CD4-positive, alpha-beta T cell (primary cell): ENCODE measurements around the gene ZNF79. TPM values are rescaled to one million over a fixed set of nuclear protein-coding genes. Genes with fewer than 3 reads are reported as not detected.

Experiments
- ATAC-seq: fragments of 200-7000 bp; cut with Tn5 transposase; one replicate; pipeline ENCODE4 v1.10.0; 2022; ENCODE audit warnings: mild to moderate bottlenecking; ENCODE audit not compliant: poor library complexity
- CTCF ChIA-PET: fragments of 350-600 bp; sonication (Branson Sonifier 250); formaldehyde crosslinking; loops from one replicate; lab custom pipeline; 2021; ENCODE audit warnings: antibody characterized with exemption, inconsistent platforms; lab: Charles Lee
- POLR2A ChIA-PET: fragments of 350-600 bp; sonication (Branson Sonifier 250); formaldehyde crosslinking; loops from one replicate; lab custom pipeline; 2021; ENCODE audit warnings: antibody characterized with exemption, inconsistent platforms; lab: Charles Lee
- DNase-seq, 14 experiments: peaks; one replicate each; pipeline ENCODE4 v3.0.0-alpha.2; 2013 to 2020; ENCODE audit warnings: mixed read lengths in 2 of 14
- H3K27ac ChIP-seq, 2 donors: one replicate each; pipeline versions ENCODE4 v1.5.1 to v1.7.0; 2013; ENCODE audit warnings: low read length in 2 of 2, low read depth in 1 of 2, mild to moderate bottlenecking in 1 of 2
- H3K27me3 ChIP-seq, 2 experiments: 1 replicate in 1 of 2; 2 replicates in 1 of 2; pipeline versions ENCODE4 v1.6.1 to v1.7.0; 2013; ENCODE audit warnings: low read length in 2 of 2, control low read depth in 1 of 2, mild to moderate bottlenecking in 1 of 2, moderate library complexity in 1 of 2; ENCODE audit not compliant: insufficient read depth in 2 of 2, control insufficient read depth in 1 of 2
- H3K36me3 ChIP-seq: one replicate; pipeline ENCODE4 v1.6.1; 2013; ENCODE audit warnings: low read length, control low read depth; ENCODE audit not compliant: insufficient read depth
- H3K4me1 ChIP-seq: one replicate; pipeline ENCODE4 v1.6.1; 2013; ENCODE audit warnings: low read length, control low read depth; ENCODE audit not compliant: insufficient read depth
- H3K4me3 ChIP-seq: one replicate; pipeline ENCODE4 v1.5.1; 2013; ENCODE audit warnings: mild to moderate bottlenecking, low read length, moderate library complexity
- H3K9me3 ChIP-seq, 2 experiments: 1 replicate in 1 of 2; 2 replicates in 1 of 2; pipeline versions ENCODE4 v1.6.1 to v1.7.0; 2013; ENCODE audit warnings: low read length in 2 of 2, mild to moderate bottlenecking in 2 of 2, control low read depth in 1 of 2, moderate library complexity in 1 of 2; ENCODE audit not compliant: control insufficient read depth in 1 of 2, insufficient read depth in 1 of 2
- H3K27ac Mint-ChIP-seq: one replicate; pipeline ENCODE4 v1.8.0; 2020; ENCODE audit warnings: mixed read lengths
- H3K27me3 Mint-ChIP-seq: one replicate; pipeline ENCODE4 v1.8.0; 2021; ENCODE audit warnings: mixed read lengths
- H3K36me3 Mint-ChIP-seq: one replicate; pipeline ENCODE4 v1.8.0; 2021; ENCODE audit warnings: low read depth, mixed read lengths
- H3K4me1 Mint-ChIP-seq: one replicate; pipeline ENCODE4 v1.8.0; 2021; ENCODE audit warnings: low read depth, mixed read lengths
- H3K4me3 Mint-ChIP-seq: one replicate; pipeline ENCODE4 v1.8.0; 2020; ENCODE audit warnings: mild to moderate bottlenecking, mixed read lengths
- H3K9me3 Mint-ChIP-seq: one replicate; pipeline ENCODE4 v1.8.0; 2020; ENCODE audit warnings: mixed read lengths
- CTCF ChIP-seq: fragments of 200-600 bp; IDR thresholded peaks from one replicate; pipeline ENCODE4 v1.8.0; 2022; ENCODE audit warnings: antibody characterized with exemption, mild to moderate bottlenecking
- intact Hi-C, 2 experiments: fragments of 100-400 bp; cut with DNase I in 1 of 2; cut with micrococcal nuclease in 1 of 2; formaldehyde crosslinking; loops; one replicate each; pipeline versions ENCODE4 v1.15.1 to v1.9.0; 2023 to 2025; cut with DNase I, micrococcal nuclease
- total RNA-seq, 174 experiments: library from RNA in 2 of 174; stranded (reverse) in 2 of 174; gene quantifications; one replicate each; pipeline ENCODE4 v1.2.3 and lab custom pipeline; 2021 to 2026

ZNF79 gene
- total RNA-seq, 2 experiments from 2014 or later = 4.3 to 4.9 TPM

- peaks cover 21% of the 10 kb centered on the region for H3K4me1 Mint-ChIP-seq
- no peaks in the 10 kb centered on the region for H3K36me3 Mint-ChIP-seq
- peaks cover 64 to 78% of the 10 kb centered on the region in 2 experiments for H3K27me3 ChIP-seq
- H3K27ac Mint-ChIP-seq = no peak overlapping the region
- peaks cover 28% of the 10 kb centered on the region for H3K4me1 ChIP-seq
- H3K36me3 ChIP-seq = no peaks in the 10 kb centered on the region
- H3K9me3 ChIP-seq = peaks cover 0 to 14% of the 10 kb centered on the region in 2 experiments
- H3K4me3 Mint-ChIP-seq = peak overlapping the region; percentile 75
- DNase-seq (no peak), ATAC-seq (no peak)
- POLR2A ChIA-PET = interaction anchor here (1.1 kb wide), 1 partner anchor 25 kb away, joined by 3 read pairs; the partner anchor contains the start of gene ZNF79
- H3K27ac ChIP-seq = no peak overlapping the region
- no peak for TF ChIP-seq CTCF
- CTCF ChIA-PET = interaction anchor here (1.1 to 1.4 kb wide), 2 partner anchors 10 to 183 kb away, joined by 3 to 5 read pairs; no protein-coding TSS in a partner anchor
- no peaks in the 10 kb centered on the region for H3K9me3 Mint-ChIP-seq
- H3K27me3 Mint-ChIP-seq = peaks cover 82% of the 10 kb centered on the region
- intact Hi-C loops = loop anchor here in 1 of 2 experiments (5.0 kb wide), 2 partner anchors 86 to 181 kb away; no protein-coding TSS in a partner anchor
- H3K4me3 ChIP-seq = peak overlapping the region; percentile 44
These were observed 25.9 kb upstream of the ZNF79 start for GRCh38 chr9:127398275-127398647.

GRCh38 chr9:127398715-127399400 lies 25.3 kb upstream of the ZNF79 start:
- ChIA-PET POLR2A (interaction anchor here (0.9 to 1.1 kb wide), 2 partner anchors 11 to 25 kb away, joined by 3 read pairs; partner anchors contain the start of gene ZNF79), CTCF (interaction anchor here (1.1 to 1.4 kb wide), 3 partner anchors 10 to 184 kb away, joined by 3 to 5 read pairs (median 3); no protein-coding TSS in a partner anchor)
- H3K27me3 Mint-ChIP-seq = peaks cover 80% of the 10 kb centered on the region
- Histone ChIP-seq H3K4me3 (no peak overlapping the region), H3K9me3 (peaks cover 0 to 14% of the 10 kb centered on the region in 2 experiments), H3K27ac (no peak overlapping the region), H3K36me3 (no peaks in the 10 kb centered on the region), H3K4me1 (peaks cover 28% of the 10 kb centered on the region), H3K27me3 (peaks cover 69 to 78% of the 10 kb centered on the region in 2 experiments)
- DNase-seq (peak in 1 of 14 experiments; percentile 19), ATAC-seq (no peak)
- no peaks in the 10 kb centered on the region for H3K9me3 Mint-ChIP-seq
- peaks cover 21% of the 10 kb centered on the region for H3K4me1 Mint-ChIP-seq
- intact Hi-C loops = loop anchor here in 1 of 2 experiments (5.0 kb wide), 2 partner anchors 87 to 182 kb away; no protein-coding TSS in a partner anchor
- H3K27ac Mint-ChIP-seq = no peak overlapping the region
- H3K36me3 Mint-ChIP-seq = no peaks in the 10 kb centered on the region
- H3K4me3 Mint-ChIP-seq = peak overlapping the region; percentile 75
- no peak for TF ChIP-seq CTCF

- CTCF ChIA-PET = interaction anchor here (1.1 to 1.4 kb wide), 2 partner anchors 18 to 185 kb away, joined by 3 to 5 read pairs; no protein-coding TSS in a partner anchor
These were observed 24.4 kb upstream of the ZNF79 start for GRCh38 chr9:127399736-127400269.

More at GRCh38 chr9:127399736-127400269, 24.4 kb upstream of the ZNF79 start:
- Mint-ChIP-seq H3K36me3 (no peaks in the 10 kb centered on the region), H3K4me1 (peaks cover 21% of the 10 kb centered on the region), H3K27me3 (peaks cover 70% of the 10 kb centered on the region), H3K9me3 (no peaks in the 10 kb centered on the region), H3K27ac (no peak overlapping the region), H3K4me3 (no peak overlapping the region)
- Histone ChIP-seq H3K36me3 (no peaks in the 10 kb centered on the region), H3K9me3 (peaks cover 0 to 20% of the 10 kb centered on the region in 2 experiments), H3K27ac (no peak overlapping the region), H3K27me3 (peaks cover 75 to 78% of the 10 kb centered on the region in 2 experiments), H3K4me1 (peaks cover 28% of the 10 kb centered on the region), H3K4me3 (no peak overlapping the region)
- intact Hi-C loops = loop anchor here in 1 of 2 experiments (5.0 kb wide), 2 partner anchors 88 to 183 kb away; no protein-coding TSS in a partner anchor
- POLR2A ChIA-PET = interaction anchor here (0.9 kb wide), 1 partner anchor 12 kb away, joined by 3 read pairs; no protein-coding TSS in a partner anchor
- TF ChIP-seq CTCF = no peak
- ATAC-seq (no peak), DNase-seq (peak in 1 of 14 experiments; percentile 11)
